ENCODE results near the gene MRM2.
A peak's percentile ranks its signal among the peaks of the same experiment; 100 is the strongest.

Gene MRM2

GRCh38 chr7:2222516-2222915 is 19.5 kb downstream of the MRM2 start:
- no peak for DNase-seq (ENCODE audit: low spot score)

- no peak for DNase-seq (ENCODE audit: low spot score)
These were observed 21.1 kb downstream of the MRM2 start for GRCh38 chr7:2220954-2221353.

- no peak for DNase-seq (ENCODE audit: low spot score)
These were observed 21.5 kb downstream of the MRM2 start for GRCh38 chr7:2220506-2220905.

- DNase-seq (ENCODE audit: low spot score) = no peak
These were observed 22.0 kb downstream of the MRM2 start for GRCh38 chr7:2220030-2220429.

DNA sequence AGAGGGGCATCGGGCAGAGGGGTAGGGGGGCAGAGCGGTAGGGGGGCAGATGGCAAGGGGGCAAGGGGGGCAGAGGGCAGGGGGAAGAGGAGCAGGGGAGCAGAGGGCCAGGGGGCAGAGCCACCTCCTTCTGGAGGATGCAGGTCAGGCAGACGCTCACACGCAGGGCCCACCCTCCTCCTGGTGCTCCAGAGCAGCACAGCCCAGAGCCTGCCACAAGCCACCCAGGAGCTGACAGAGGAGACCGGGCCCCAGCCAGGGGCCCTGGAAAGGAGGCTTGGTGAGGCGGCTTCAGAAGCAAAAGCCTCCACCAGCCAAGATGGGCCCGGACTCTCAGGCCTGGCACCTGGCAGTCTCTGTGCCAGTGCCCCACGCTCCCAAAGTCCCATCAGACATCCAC is 22.4 kb downstream of the MRM2 start:
- no peak for DNase-seq (ENCODE audit: low spot score)

- no peak for DNase-seq (ENCODE audit: low spot score)
These were observed 22.9 kb downstream of the MRM2 start for GRCh38 chr7:2219136-2219535.

DNA sequence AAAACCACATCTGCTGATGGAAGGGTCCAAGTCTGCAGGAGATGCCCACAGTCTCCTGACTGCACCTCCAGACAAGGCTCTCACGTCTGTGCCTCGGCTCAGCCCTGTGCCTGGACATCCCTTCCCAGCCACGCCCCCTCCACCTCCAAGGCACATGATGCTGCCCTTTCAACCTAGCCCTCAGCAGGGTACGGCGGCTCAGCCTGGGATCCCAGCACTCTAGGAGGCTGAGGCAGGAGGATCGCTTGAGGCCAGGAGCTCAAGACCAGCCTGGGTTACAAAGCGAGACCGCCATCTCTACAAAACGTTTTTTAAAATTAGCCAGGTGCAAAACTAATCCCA is 23.6 kb downstream of the MRM2 start:
- DNase-seq (ENCODE audit: low spot score) = no peak

- DNase-seq (ENCODE audit: low spot score) = no peak
These were observed 24.1 kb downstream of the MRM2 start for GRCh38 chr7:2217716-2218443.

GRCh38 chr7:2217206-2217605 is 24.8 kb downstream of the MRM2 start:
- no peak for DNase-seq (ENCODE audit: low spot score)

GRCh38 chr7:2215851-2216250 is 26.2 kb downstream of the MRM2 start:
- DNase-seq (ENCODE audit: low spot score) = no peak

GRCh38 chr7:2214636-2215035 is 27.4 kb downstream of the MRM2 start:
- no peak for DNase-seq (ENCODE audit: low spot score)

DNA sequence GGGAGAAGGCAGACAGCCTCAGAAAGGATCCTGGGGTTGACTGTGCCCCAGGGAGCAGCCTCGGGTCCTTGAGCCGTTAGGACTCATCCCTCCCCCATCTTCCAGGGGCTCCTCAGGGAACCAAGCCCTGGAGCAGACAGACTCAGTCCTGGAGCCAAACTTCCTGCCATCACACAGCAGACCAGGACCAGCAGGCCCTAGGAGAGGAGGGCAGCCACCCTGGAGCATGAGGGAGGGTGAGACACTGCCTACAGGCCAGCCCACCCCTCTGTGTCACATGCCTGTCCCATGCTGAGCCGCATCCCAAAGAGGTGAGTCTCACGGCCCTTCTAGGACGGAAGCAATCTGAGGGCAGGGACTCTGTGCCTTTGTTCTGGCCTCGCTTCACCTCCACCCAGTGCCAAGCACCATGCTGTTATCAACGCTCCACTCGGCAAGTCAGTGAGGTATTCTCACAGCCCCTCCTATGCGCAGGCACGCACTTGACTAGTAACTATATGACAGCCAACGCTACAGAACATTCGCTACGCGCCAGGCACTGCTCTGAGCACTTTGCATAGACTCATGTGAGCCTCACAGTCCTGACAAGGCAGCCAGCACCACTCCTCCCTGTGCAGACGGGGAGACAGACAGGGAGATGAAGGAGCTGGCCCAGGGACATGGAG is 28.3 kb downstream of the MRM2 start:
- DNase-seq (ENCODE audit: low spot score) = no peak

DNA sequence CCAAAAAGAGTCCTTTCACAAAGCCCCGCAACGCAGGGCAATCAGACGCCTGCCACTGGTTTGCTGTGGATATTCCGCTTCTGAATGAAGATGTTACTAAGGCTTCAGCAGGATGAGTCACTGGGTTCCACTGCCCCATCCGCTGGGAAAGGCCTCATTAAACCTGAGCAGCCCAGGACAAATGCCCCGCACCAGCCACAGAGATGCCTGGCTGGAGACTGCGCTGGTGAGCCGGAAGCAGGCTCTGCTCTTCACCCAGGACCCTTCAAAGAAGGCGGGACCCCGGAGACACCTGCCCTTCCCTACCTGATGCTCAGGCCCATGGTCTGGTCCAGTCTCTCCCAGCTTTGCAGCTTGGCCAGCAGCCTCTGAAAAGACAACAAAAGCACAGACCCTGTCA is 29.1 kb downstream of the MRM2 start:
- no peak for DNase-seq (ENCODE audit: low spot score)

DNA sequence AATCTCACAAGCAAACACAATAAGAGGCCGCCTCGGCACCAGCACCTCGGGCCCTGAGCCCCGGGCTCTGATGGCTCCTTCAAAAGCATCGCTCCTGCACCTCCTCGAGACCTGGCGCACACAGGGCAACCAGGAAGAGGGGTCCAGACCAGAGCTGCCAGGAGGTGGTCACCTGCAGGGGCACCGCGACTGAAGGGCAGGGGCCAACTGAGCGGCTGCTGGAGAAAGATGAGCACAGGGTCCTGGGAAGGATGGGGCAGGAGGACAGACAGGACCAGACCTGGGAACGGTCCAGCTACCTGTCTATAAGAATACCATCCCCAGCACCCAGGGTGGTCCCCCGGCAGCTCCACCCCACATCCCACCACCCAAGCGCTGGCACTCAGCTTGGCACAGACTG is 30.1 kb downstream of the MRM2 start:
- DNase-seq (ENCODE audit: low spot score) = no peak

DNA sequence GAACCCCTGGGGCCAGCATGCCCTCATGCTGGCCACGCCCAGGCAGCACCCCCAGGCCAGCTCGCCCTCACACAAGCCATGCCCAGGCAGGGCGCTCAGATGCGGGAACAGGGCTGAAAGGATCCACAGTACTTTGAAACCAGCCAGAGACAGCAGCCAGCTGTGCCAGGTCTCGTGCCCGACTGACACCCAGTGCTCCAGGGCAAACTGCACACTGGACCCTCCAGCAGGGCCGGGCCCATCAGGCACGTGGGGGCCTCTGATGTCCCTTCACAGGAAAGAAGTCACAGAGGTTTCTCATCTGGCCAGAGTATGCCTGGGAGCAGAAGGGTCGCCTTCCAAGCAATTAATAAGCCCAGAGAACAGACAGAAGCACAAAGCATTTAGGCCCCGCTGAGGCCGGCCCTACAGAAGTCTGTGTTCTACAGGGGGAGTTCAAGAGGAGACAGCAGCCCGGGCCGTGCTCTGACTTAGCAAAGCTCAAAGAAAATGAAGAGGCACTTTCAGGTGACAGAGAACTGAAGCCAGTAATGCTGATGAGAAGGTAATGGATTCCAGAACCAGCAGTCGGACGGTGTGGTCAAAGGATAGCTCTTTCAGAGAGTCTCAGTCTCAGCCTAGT is 30.6 kb downstream of the MRM2 start:
- DNase-seq (ENCODE audit: low spot score) = no peak

DNA sequence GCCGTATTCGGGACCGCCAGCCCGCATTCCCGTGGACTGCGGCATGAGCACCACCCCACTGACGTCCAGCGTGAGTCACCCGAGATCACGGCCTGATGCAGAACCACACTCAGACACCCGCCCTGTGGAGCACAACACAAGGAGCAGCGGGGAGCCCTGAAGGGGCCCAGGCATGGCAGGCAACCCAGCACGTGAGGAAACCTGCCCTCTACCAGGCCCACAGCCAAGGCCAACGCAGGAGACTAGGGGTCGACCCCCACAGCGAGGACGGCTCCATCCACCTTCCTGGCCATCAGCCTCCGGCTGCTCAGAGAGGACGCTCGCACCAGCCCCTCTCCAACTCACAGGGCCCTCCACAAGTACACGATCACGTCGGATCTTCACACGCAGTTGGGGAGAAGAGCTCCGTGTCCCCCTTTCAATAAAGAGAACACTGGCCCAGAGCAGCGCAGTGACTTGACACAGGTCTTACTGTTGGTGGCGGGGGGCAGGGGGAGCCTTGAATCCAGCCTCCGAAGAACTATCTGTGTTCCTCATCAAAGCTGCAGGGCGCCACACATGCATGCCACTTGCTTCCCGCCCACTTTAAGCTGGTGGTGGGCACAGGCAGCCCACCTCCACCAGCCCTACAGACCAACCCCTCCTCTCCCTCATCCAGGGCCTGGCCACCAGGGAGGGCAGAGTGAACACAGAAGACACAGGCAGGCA is 31.3 kb downstream of the MRM2 start:
- no peak for DNase-seq (ENCODE audit: low spot score)

DNA sequence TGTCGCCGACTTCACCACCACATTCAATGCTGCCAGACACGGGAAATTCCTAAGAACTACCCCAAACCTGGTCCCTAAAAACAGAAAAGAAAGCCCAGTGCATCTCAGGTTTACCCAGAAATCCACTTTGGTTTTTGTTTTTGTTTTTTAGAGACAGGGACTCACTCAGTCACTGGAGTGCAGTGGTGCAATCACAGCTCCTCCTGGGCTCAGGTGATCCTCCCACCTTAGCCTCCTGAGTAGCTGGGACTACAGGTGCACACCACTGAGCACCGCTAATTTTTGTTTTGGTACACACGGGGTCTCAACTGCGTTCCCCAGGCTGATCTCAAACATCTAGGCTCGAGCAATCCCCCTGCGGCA is 32.1 kb downstream of the MRM2 start:
- no peak for DNase-seq (ENCODE audit: low spot score)

DNA sequence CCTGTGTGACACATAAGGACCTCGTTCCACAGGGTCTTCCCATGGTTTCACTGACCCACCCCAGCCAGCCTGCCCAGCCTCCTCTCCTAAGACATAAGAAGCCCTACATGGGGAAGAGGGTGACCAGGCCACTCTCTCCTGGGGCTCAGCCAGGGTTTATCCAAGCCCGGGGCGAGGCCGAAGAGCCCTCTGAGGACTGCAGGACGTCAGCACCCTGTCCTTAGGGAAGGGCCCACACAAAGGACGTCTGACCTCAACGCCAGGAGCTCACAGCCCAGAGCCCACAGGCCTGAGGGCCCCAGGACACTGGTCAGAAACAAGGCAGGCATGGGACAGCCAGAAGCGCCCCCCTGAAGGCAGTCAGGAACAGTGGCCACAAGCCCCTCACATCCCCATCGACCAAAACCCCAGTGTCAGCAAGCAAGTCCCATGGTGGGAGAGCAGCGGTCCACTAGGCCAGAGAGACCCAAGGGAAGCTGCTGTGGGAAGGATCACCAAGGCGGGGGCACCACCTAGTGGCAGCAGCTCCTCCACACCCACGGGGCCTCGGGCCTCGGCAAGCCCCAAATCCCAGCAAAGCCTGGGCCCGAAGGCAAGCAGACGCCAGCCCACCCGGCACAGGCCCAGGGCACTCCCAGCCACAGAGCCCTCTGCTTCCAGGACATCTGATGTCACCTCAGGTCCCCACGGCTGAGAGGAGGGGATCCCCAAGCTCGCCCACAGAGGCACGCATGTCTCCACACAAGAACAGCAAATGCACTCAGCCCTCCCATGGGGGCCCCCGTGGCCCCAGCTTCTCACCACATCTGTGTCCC is 32.7 kb downstream of the MRM2 start:
- peak; percentile 93 for DNase-seq (ENCODE audit: low spot score)

GRCh38 chr7:2208712-2209111 is 33.3 kb downstream of the MRM2 start:
- DNase-seq (ENCODE audit: low spot score) = no peak

GRCh38 chr7:2205036-2205780 is 36.8 kb downstream of the MRM2 start:
- no peak for DNase-seq (ENCODE audit: low spot score)

DNA sequence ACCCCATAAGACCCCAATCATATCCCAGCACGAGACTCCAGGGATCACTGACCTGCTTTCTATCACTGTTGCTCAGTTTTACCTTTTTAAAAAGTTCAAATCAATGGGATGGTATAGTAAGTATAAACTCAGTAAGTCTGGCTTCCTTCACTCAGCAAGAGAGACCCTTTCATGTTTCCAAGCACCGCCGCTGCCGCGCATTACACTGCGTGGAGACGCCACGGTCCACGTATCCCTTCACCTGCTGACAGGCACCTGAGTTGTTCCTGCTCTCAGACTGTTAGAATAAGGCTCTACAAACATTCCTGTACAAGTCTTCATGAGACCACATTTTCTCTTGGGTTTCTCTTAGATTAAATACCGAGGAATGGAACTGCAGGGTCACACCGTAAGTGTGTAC is 37.6 kb downstream of the MRM2 start:
- no peak for DNase-seq (ENCODE audit: low spot score)
